GM23338 (cell line): ENCODE data around the gene INTS6L. TPM values are rescaled to one million over a fixed set of nuclear protein-coding genes. Genes with fewer than 3 reads are reported as not detected.

Experiments used
- ATAC-seq: fragments of 200-7000 bp; cut with Tn5 transposase; 3 replicates; pipeline ENCODE4 v1.9.1; 2020
- DNase-seq: peaks from one replicate; pipeline ENCODE4 v3.0.0-alpha.2; 2015; ENCODE audit warnings: low spot score
- H2AFZ ChIP-seq: fragments of 200-600 bp; sonication (generic); 2 replicates; pipeline ENCODE4 v1.8.0; 2016; ENCODE audit warnings: antibody characterized with exemption, mild to moderate bottlenecking, moderate library complexity
- H3F3A ChIP-seq: fragments of 200-600 bp; sonication (generic); replicated peaks from 2 replicates; pipeline ENCODE4 v1.8.0; 2017; ENCODE audit warnings: antibody characterized with exemption, mixed run types, low read depth
- H3K27ac ChIP-seq: fragments of 200-600 bp; sonication (generic); 2 replicates; pipeline ENCODE4 v1.6.1; 2016; ENCODE audit warnings: low read depth
- H3K27me3 ChIP-seq: fragments of 200-600 bp; sonication (generic); 2 replicates; pipeline ENCODE4 v1.8.0; 2016; ENCODE audit warnings: mild to moderate bottlenecking, mixed run types, moderate library complexity; ENCODE audit not compliant: insufficient read depth
- H3K36me3 ChIP-seq: fragments of 200-600 bp; sonication (generic); 2 replicates; pipeline ENCODE4 v1.8.0; 2016; ENCODE audit warnings: mild to moderate bottlenecking; ENCODE audit not compliant: insufficient read depth
- H3K4me1 ChIP-seq: fragments of 200-600 bp; sonication (generic); 2 replicates; pipeline ENCODE4 v1.8.0; 2016; ENCODE audit warnings: mild to moderate bottlenecking, moderate library complexity; ENCODE audit not compliant: insufficient read depth
- H3K4me2 ChIP-seq: fragments of 200-600 bp; sonication (generic); 2 replicates; pipeline ENCODE4 v1.7.1; 2017; ENCODE audit warnings: mixed run types
- H3K4me3 ChIP-seq: fragments of 200-600 bp; sonication (generic); 2 replicates; pipeline ENCODE4 v1.6.1; 2016; ENCODE audit warnings: mixed run types
- H3K79me2 ChIP-seq: fragments of 200-600 bp; sonication (generic); replicated peaks from 2 replicates; pipeline ENCODE4 v1.8.0; 2017; ENCODE audit warnings: mild to moderate bottlenecking; ENCODE audit not compliant: insufficient read depth
- H3K9me2 ChIP-seq: fragments of 200-600 bp; sonication (generic); 2 replicates; pipeline ENCODE4 v1.8.0; 2017; ENCODE audit not compliant: insufficient read depth
- H4K20me1 ChIP-seq: fragments of 200-600 bp; sonication (generic); replicated peaks from 2 replicates; pipeline ENCODE4 v1.8.0; 2017; ENCODE audit warnings: mild to moderate bottlenecking; ENCODE audit not compliant: insufficient read depth
- H3K27ac Mint-ChIP-seq: 2 replicates; pipeline ENCODE4 v1.8.0; 2020; ENCODE audit warnings: inconsistent platforms, mild to moderate bottlenecking, moderate library complexity, mixed read lengths
- H3K27me3 Mint-ChIP-seq: 3 replicates; pipeline ENCODE4 v1.8.0; 2022; ENCODE audit warnings: low read depth, mild to moderate bottlenecking, moderate library complexity, mixed read lengths, inconsistent platforms; ENCODE audit not compliant: insufficient read depth, poor library complexity
- H3K36me3 Mint-ChIP-seq: 3 replicates; pipeline ENCODE4 v1.8.0; 2021; ENCODE audit warnings: low read depth, mild to moderate bottlenecking, inconsistent platforms, moderate library complexity, mixed read lengths
- H3K4me1 Mint-ChIP-seq: 3 replicates; pipeline ENCODE4 v1.8.0; 2020; ENCODE audit warnings: mild to moderate bottlenecking, inconsistent platforms, mixed read lengths
- H3K4me3 Mint-ChIP-seq: 3 replicates; pipeline ENCODE4 v1.8.0; 2021; ENCODE audit warnings: moderate library complexity, mild to moderate bottlenecking, inconsistent platforms, mixed read lengths
- H3K9me3 Mint-ChIP-seq: 3 replicates; pipeline ENCODE4 v1.8.0; 2020; ENCODE audit warnings: moderate library complexity, mild to moderate bottlenecking, inconsistent platforms, mixed read lengths
- EZH2phosphoT487 ChIP-seq: fragments of 200-600 bp; sonication (generic); IDR thresholded peaks from one replicate; pipeline ENCODE4 v1.8.1; 2018; ENCODE audit warnings: antibody characterized with exemption; ENCODE audit not compliant: unreplicated experiment
- POLR2AphosphoS5 ChIP-seq: IDR thresholded peaks from 2 replicates; pipeline ENCODE4 v1.6.1; 2016; ENCODE audit warnings: antibody characterized with exemption, low read depth
- REST ChIP-seq: IDR thresholded peaks from one replicate; pipeline ENCODE4 v1.6.1; 2018; ENCODE audit warnings: antibody characterized with exemption; ENCODE audit not compliant: unreplicated experiment
- STAT1 ChIP-seq: IDR thresholded peaks from one replicate; pipeline ENCODE4 v1.6.1; 2016; ENCODE audit warnings: antibody characterized with exemption; ENCODE audit not compliant: unreplicated experiment
- polyA plus RNA-seq: library from polyadenylated mRNA; unstranded; fragments of >200 nt; fragmentation: Nextera tagmentation; extraction: Ambion mirVana; gene quantifications from 2 replicates; pipeline ENCODE4 v1.2.1, GENCODE V29; 2016
- total RNA-seq: library from RNA; depleted of rRNA; stranded (reverse); fragments of >200 nt; shearing (Covaris generic); gene quantifications from 2 replicates; pipeline ENCODE4 v1.2.3, GENCODE V29; 2014
- TF ChIP-seq, protein P1 (sequence below): fragments of 250-450 bp; sonication (Bioruptor Pico); IDR thresholded peaks from 2 replicates; pipeline ENCODE4 v1.5.0; 2020; ENCODE audit warnings: mild to moderate bottlenecking, moderate library complexity
- TF ChIP-seq, protein P2 (sequence below): IDR thresholded peaks from 2 replicates; pipeline ENCODE4 v1.6.1; 2016; ENCODE audit warnings: antibody characterized with exemption
- TF ChIP-seq, protein P3 (sequence below), 2 experiments: fragments of 200-600 bp in 1 of 2; sonication (generic) in 1 of 2; conservative IDR thresholded peaks; 2 replicates each; pipeline versions ENCODE4 v1.5.1 to v1.6.1; 2016 to 2017; ENCODE audit warnings: antibody characterized with exemption in 2 of 2, low read depth in 2 of 2, mild to moderate bottlenecking in 2 of 2, moderate library complexity in 1 of 2

INTS6L gene
- total and polyA plus RNA-seq, 2 experiments from 2014 or later, result 4.5 to 6.4 TPM

GRCh38 chrX:135547767-135548166, 27.3 kb downstream of the INTS6L start (continued):
- TF ChIP-seq, protein P1, sequence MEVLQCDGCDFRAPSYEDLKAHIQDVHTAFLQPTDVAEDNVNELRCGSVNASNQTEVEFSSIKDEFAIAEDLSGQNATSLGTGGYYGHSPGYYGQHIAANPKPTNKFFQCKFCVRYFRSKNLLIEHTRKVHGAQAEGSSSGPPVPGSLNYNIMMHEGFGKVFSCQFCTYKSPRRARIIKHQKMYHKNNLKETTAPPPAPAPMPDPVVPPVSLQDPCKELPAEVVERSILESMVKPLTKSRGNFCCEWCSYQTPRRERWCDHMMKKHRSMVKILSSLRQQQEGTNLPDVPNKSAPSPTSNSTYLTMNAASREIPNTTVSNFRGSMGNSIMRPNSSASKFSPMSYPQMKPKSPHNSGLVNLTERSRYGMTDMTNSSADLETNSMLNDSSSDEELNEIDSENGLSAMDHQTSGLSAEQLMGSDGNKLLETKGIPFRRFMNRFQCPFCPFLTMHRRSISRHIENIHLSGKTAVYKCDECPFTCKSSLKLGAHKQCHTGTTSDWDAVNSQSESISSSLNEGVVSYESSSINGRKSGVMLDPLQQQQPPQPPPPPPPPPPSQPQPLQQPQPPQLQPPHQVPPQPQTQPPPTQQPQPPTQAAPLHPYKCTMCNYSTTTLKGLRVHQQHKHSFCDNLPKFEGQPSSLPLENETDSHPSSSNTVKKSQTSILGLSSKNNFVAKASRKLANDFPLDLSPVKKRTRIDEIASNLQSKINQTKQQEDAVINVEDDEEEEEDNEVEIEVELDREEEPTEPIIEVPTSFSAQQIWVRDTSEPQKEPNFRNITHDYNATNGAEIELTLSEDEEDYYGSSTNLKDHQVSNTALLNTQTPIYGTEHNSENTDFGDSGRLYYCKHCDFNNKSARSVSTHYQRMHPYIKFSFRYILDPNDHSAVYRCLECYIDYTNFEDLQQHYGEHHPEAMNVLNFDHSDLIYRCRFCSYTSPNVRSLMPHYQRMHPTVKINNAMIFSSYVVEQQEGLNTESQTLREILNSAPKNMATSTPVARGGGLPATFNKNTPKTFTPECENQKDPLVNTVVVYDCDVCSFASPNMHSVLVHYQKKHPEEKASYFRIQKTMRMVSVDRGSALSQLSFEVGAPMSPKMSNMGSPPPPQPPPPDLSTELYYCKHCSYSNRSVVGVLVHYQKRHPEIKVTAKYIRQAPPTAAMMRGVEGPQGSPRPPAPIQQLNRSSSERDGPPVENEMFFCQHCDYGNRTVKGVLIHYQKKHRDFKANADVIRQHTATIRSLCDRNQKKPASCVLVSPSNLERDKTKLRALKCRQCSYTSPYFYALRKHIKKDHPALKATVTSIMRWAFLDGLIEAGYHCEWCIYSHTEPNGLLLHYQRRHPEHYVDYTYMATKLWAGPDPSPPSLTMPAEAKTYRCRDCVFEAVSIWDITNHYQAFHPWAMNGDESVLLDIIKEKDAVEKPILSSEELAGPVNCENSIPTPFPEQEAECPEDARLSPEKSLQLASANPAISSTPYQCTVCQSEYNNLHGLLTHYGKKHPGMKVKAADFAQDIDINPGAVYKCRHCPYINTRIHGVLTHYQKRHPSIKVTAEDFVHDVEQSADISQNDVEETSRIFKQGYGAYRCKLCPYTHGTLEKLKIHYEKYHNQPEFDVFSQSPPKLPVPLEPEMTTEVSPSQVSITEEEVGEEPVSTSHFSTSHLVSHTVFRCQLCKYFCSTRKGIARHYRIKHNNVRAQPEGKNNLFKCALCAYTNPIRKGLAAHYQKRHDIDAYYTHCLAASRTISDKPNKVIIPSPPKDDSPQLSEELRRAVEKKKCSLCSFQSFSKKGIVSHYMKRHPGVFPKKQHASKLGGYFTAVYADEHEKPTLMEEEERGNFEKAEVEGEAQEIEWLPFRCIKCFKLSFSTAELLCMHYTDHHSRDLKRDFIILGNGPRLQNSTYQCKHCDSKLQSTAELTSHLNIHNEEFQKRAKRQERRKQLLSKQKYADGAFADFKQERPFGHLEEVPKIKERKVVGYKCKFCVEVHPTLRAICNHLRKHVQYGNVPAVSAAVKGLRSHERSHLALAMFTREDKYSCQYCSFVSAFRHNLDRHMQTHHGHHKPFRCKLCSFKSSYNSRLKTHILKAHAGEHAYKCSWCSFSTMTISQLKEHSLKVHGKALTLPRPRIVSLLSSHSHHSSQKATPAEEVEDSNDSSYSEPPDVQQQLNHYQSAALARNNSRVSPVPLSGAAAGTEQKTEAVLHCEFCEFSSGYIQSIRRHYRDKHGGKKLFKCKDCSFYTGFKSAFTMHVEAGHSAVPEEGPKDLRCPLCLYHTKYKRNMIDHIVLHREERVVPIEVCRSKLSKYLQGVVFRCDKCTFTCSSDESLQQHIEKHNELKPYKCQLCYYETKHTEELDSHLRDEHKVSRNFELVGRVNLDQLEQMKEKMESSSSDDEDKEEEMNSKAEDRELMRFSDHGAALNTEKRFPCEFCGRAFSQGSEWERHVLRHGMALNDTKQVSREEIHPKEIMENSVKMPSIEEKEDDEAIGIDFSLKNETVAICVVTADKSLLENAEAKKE (CRISPR knock-in tag), result no peak
- TF ChIP-seq EZH2phosphoT487, result no peak

DNA sequence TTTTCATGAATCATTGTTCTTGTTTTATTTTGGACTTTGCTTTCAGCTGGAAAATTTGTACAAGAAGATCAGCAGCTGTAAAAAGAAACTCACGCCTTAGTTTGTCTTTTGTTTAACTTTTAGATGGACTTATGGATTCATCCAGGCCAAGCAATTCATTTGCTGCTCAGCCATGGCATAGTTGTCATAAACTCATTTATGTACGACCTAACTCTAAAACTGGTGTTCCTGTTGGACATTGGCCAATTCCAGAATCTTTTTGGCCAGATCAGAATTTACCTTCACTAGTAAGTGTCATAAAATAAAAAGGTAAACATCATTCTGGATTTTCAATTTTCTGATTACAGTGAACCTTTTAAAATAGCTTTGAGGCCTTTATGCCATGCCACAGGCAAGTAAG, 29.1 kb downstream of the INTS6L start:
- Histone ChIP-seq H3K27ac (no peak overlapping the region), H3K9me2 (no peaks in the 10 kb centered on the region), H3K4me3 (no peak overlapping the region), H3K27me3 (no peaks in the 10 kb centered on the region), H3K79me2 (no peaks in the 10 kb centered on the region), H2AFZ (no peak overlapping the region), H4K20me1 (no peaks in the 10 kb centered on the region), H3K36me3 (no peaks in the 10 kb centered on the region), H3K4me1 (peaks cover 2% of the 10 kb centered on the region; the same call in 1 of the 2 replicates), H3F3A (no peaks in the 10 kb centered on the region), H3K4me2 (no peak overlapping the region)
- TF ChIP-seq POLR2AphosphoS5 (no peak), REST (no peak), STAT1 (no peak)
- TF ChIP-seq, protein P2, sequence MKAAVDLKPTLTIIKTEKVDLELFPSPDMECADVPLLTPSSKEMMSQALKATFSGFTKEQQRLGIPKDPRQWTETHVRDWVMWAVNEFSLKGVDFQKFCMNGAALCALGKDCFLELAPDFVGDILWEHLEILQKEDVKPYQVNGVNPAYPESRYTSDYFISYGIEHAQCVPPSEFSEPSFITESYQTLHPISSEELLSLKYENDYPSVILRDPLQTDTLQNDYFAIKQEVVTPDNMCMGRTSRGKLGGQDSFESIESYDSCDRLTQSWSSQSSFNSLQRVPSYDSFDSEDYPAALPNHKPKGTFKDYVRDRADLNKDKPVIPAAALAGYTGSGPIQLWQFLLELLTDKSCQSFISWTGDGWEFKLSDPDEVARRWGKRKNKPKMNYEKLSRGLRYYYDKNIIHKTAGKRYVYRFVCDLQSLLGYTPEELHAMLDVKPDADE, result no peak
- TF ChIP-seq, protein P3, sequence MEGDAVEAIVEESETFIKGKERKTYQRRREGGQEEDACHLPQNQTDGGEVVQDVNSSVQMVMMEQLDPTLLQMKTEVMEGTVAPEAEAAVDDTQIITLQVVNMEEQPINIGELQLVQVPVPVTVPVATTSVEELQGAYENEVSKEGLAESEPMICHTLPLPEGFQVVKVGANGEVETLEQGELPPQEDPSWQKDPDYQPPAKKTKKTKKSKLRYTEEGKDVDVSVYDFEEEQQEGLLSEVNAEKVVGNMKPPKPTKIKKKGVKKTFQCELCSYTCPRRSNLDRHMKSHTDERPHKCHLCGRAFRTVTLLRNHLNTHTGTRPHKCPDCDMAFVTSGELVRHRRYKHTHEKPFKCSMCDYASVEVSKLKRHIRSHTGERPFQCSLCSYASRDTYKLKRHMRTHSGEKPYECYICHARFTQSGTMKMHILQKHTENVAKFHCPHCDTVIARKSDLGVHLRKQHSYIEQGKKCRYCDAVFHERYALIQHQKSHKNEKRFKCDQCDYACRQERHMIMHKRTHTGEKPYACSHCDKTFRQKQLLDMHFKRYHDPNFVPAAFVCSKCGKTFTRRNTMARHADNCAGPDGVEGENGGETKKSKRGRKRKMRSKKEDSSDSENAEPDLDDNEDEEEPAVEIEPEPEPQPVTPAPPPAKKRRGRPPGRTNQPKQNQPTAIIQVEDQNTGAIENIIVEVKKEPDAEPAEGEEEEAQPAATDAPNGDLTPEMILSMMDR (conservative IDR thresholded peaks at IDR 0.05; ENCODE audit: low read depth in 2 of 2), result no peak
- no peak overlapping the region for H3K4me3 Mint-ChIP-seq
- H3K27ac Mint-ChIP-seq, result no peak overlapping the region
- peaks cover 16% of the 10 kb centered on the region; the same call in 2 of the 3 replicates for H3K4me1 Mint-ChIP-seq
- H3K27me3 Mint-ChIP-seq, result peaks cover 2% of the 10 kb centered on the region
- H3K9me3 Mint-ChIP-seq, result no peaks in the 10 kb centered on the region
- DNase-seq (no peak), ATAC-seq (no peak)
- peaks cover 3% of the 10 kb centered on the region; the same call in 1 of the 3 replicates for H3K36me3 Mint-ChIP-seq
